NB4 (cell line): Measurements from ENCODE around the gene GPR22.

Experiments used
- CTCF ChIP-seq: IDR thresholded peaks from one replicate; pipeline ENCODE4 v1.5.1; 2012; ENCODE audit warnings: low read depth, low read length
- MAX ChIP-seq: IDR thresholded peaks from 2 replicates; pipeline ENCODE4 v1.6.1; 2011; ENCODE audit warnings: low read depth, low read length
- POLR2A ChIP-seq: IDR thresholded peaks from 2 replicates; pipeline ENCODE4 v1.6.1; 2011; ENCODE audit warnings: mild to moderate bottlenecking; ENCODE audit not compliant: insufficient read length; ENCODE audit errors: extremely low read depth

- TF ChIP-seq CTCF, result no peak
- TF ChIP-seq POLR2A, result no peak
- TF ChIP-seq MAX, result no peak
Observed at GRCh38 chr7:107427462-107427861, 42.4 kb upstream of the GPR22 start.
